ENCODE results near the gene ERC2. TPM values are rescaled to one million over a fixed set of nuclear protein-coding genes. Genes with fewer than 3 reads are reported as not detected.

Gene ERC2
- total and polyA plus RNA-seq, 2 donors (not counting 3 experiments of a cell fraction or from before 2014, with no cell fraction given), result 5.6 to 15.5 TPM

GRCh38 chr3:55907616-55908015 lies 560.7 kb downstream of the ERC2 start:
- FAIRE-seq (no peak), DNase-seq (ENCODE audit: low read depth, low spot score) (no peak)
- no TSS peak for BruUV-seq (replicated peaks)
- Histone ChIP-seq H3K9me1 (replicated peaks; ENCODE audit: control insufficient read depth, extremely low read depth, insufficient read depth, low read length) (no peaks in the 10 kb centered on the region), H2AFZ (ENCODE audit: low read depth, low read length) (no peak overlapping the region), H3K4me2 (ENCODE audit: insufficient read depth, low read length) (no peak overlapping the region), H3K36me3 (ENCODE audit: control insufficient read depth in 2 of 2, extremely low read depth in 1 of 2, insufficient read depth in 2 of 2, low read length in 2 of 2) (no peaks in the 10 kb centered on the region), H3K9ac (replicated peaks; ENCODE audit: extremely low read depth, insufficient read depth, low read length) (no peak overlapping the region), H3K27me3 (ENCODE audit: control insufficient read depth in 2 of 2, insufficient read depth in 2 of 2, low read length in 2 of 2) (no peaks in the 10 kb centered on the region), H3K4me3 (replicated peaks in 1 of 3; ENCODE audit: insufficient read depth in 1 of 3, low read depth in 1 of 3, low read length in 3 of 3) (no peak overlapping the region), H3K27ac (ENCODE audit: insufficient read depth, low read depth, low read length) (no peak overlapping the region), H3K9me3 (replicated peaks; ENCODE audit: control insufficient read depth, insufficient read depth, low read length) (no peaks in the 10 kb centered on the region), H3K79me2 (ENCODE audit: control insufficient read depth, insufficient read depth, low read length) (no peaks in the 10 kb centered on the region), H4K20me1 (replicated peaks; ENCODE audit: control insufficient read depth, extremely low read depth, insufficient read depth, low read length) (no peaks in the 10 kb centered on the region), H3K4me1 (ENCODE audit: control insufficient read depth, extremely low read depth, insufficient read depth, low read length) (no peaks in the 10 kb centered on the region)
- TF ChIP-seq EZH2 (IDR thresholded peaks at IDR 0.05; ENCODE audit: borderline replicate concordance, low read depth, low read length, severe bottlenecking) (no peak), CTCF (IDR thresholded peaks at IDR 0.05; ENCODE audit: extremely low read depth in 1 of 2, insufficient read depth in 1 of 2, low read depth in 1 of 2, low read length in 2 of 2) (no peak), POLR2A (IDR thresholded peaks at IDR 0.05; ENCODE audit: low read depth, low read length) (no peak), GATA2 (IDR thresholded peaks at IDR 0.05; ENCODE audit: insufficient read depth, insufficient read length, low read depth, low read length) (no peak), POLR2AphosphoS5 (IDR thresholded peaks at IDR 0.05; ENCODE audit: insufficient read depth, low read depth, low read length) (no peak), JUN (IDR thresholded peaks at IDR 0.05; ENCODE audit: borderline replicate concordance, insufficient read depth, insufficient read length, low read depth) (no peak), MYC (IDR thresholded peaks at IDR 0.05; ENCODE audit: low read depth, low read length) (no peak), MAX (IDR thresholded peaks at IDR 0.05; ENCODE audit: insufficient read depth, insufficient read length) (no peak), FOS (IDR thresholded peaks at IDR 0.05; ENCODE audit: borderline replicate concordance, insufficient read depth, low read length) (no peak)
- dilution Hi-C loops (cut with MboI; ENCODE audit: extremely low pct_ligation_motif_present, low sequenced_read_pairs) (no loop called here), intact Hi-C loops (cut with micrococcal nuclease) (no loop called here)
- ChIA-PET POLR2A (no interaction called here), CTCF (no interaction called here)
